ENCODE data around the gene BAHCC1. TPM values are rescaled to one million over a fixed set of nuclear protein-coding genes. Genes with fewer than 3 reads are reported as not detected.

The BAHCC1 gene
- total and polyA plus RNA-seq, 9 of the 15 experiments (the other 6 are each of a cell fraction or from before 2014, with no cell fraction given): 0.14 to 26.9 (median 5.0) TPM

- TF ChIP-seq REST (IDR thresholded peaks at IDR 0.05; ENCODE audit: borderline replicate concordance) (peak; percentile 48), REST (CRISPR knock-in tag; IDR thresholded peaks at IDR 0.05; ENCODE audit: low read depth) (no peak), SMARCC2 (IDR thresholded peaks at IDR 0.05; ENCODE audit: low read depth) (no peak), ZSCAN29 (IDR thresholded peaks at IDR 0.05) (no peak), SAFB (IDR thresholded peaks at IDR 0.05; ENCODE audit: borderline replicate concordance, low read depth, low read length) (no peak), MAX (CRISPR knock-in tag; IDR thresholded peaks at IDR 0.05) (peak; percentile 67; the same call in 1 of the 2 replicates), MCM5 (IDR thresholded peaks at IDR 0.05; ENCODE audit: low read depth) (no peak), JUND (IDR thresholded peaks at IDR 0.05; ENCODE audit: borderline replicate concordance, low read depth, low read length) (peak; percentile 26; the same call in 1 of the 2 replicates), JUND (tag; IDR thresholded peaks at IDR 0.05; ENCODE audit: borderline replicate concordance, low read depth, low read length) (no peak), TSHZ1 (CRISPR knock-in tag; IDR thresholded peaks at IDR 0.05) (no peak), ZNF740 (CRISPR knock-in tag; IDR thresholded peaks at IDR 0.05) (peak; percentile 70; the same call in 1 of the 2 replicates), ZNF740 (tag; IDR thresholded peaks at IDR 0.05) (no peak; a peak in 1 of 4 replicates), LARP7 (IDR thresholded peaks at IDR 0.05) (no peak)
These were observed 6.7 kb downstream of the BAHCC1 start (continued) for GRCh38 chr17:81401723-81402529.
